Activated CD4-positive, CD25-positive, alpha-beta regulatory T cell treated with anti-CD3 and anti-CD28 coated beads, Interleukin-2, amount 50 U/mL, for 24 hours (primary cell): ENCODE data around the gene CCNY.
A peak's percentile ranks its signal among the peaks of the same experiment; 100 is the strongest.

Experiments used
- ATAC-seq, 2 donors: fragments of 150-1000 bp; cut with Tn5 transposase; one replicate each; pipeline ENCODE4 v1.10.0; 2021; ENCODE audit warnings: mild to moderate bottlenecking in 1 of 2, moderate library complexity in 1 of 2

Gene CCNY

DNA sequence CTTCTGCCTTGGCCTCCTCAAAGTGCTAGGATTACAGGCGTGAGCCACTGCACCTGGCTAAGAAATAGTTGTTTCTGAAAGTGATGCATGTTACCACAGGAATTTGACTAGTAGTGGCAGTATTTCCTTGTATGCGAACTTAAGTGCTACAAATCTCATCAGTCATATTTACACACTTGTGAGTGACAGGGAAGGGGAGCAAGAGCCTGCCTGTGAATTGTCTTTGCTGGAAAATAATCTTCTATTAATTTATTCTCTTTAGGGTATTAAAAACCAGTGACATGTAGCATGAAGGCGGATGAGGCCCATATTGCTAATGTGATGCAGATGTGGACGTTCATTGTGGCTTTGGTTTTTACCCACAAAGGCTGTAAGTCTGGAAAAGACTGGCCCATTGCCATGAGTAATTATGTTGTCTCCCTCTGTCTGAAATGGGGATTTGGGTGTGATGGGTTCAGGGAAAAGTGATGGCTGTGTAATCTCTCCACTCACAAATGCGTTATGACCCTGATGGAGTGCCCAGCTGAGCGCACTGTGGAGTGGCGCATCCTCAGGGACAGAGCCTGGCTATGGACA is 97.6 kb downstream of the CCNY start:
- no peak for ATAC-seq

DNA sequence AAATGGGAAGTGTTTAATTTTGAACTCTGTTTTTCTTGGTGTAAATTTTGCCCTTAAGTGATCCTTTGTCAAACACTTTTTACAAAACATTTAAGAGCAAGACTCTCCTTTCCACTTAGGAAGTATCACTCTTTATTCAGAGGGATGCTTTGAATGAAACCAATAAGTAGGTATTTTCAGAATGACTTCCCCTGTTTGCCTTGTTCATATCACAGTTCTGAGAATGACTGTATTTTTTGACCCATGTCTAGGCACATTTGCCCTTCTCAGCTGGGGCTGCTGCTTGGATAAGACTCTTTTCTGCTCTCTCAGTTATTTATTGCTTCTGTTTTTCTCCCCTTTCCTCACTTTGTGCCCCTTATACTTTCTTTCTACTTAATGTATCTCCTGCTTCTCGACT is 98.2 kb downstream of the CCNY start:
- ATAC-seq = no peak

DNA sequence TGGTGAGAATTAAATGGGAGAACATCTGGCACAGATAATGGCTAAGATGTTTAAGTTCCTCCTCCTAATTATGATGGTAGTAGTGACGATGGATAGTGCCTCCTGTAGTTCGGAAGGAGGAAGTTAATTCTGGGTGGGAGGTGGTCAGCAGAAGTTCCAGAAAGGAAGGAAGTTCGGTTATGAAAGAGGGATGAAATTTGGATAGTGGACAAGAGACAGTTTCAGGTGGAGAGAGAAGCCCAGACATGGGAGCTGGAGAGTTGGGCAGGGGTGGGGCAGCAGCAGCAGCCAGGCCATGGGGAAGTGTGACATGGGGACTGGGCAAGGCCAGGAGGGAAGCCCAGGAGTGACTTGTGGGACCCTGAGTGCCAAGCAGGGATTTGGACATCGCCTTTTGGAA is 99.5 kb downstream of the CCNY start:
- ATAC-seq = no peak

DNA sequence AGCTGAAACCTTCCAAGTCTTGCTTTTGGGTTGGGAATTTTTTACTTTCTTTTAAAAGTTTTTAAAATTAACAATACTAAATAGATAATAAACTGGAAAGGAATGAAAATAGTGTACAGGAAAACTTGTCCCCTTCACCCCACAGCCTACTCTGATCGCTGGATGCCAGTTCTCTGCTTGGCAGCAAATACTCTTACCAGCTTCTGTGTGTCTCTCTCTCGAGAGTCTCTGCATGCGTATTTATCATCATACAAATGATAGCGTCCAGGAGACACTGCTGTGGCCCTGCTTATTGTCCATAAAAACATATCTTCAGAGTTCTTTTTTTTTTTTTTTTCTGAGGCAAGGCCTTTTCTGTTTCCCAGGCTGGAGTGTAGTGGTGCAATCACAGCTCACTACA is 101.5 kb downstream of the CCNY start:
- no peak for ATAC-seq

DNA sequence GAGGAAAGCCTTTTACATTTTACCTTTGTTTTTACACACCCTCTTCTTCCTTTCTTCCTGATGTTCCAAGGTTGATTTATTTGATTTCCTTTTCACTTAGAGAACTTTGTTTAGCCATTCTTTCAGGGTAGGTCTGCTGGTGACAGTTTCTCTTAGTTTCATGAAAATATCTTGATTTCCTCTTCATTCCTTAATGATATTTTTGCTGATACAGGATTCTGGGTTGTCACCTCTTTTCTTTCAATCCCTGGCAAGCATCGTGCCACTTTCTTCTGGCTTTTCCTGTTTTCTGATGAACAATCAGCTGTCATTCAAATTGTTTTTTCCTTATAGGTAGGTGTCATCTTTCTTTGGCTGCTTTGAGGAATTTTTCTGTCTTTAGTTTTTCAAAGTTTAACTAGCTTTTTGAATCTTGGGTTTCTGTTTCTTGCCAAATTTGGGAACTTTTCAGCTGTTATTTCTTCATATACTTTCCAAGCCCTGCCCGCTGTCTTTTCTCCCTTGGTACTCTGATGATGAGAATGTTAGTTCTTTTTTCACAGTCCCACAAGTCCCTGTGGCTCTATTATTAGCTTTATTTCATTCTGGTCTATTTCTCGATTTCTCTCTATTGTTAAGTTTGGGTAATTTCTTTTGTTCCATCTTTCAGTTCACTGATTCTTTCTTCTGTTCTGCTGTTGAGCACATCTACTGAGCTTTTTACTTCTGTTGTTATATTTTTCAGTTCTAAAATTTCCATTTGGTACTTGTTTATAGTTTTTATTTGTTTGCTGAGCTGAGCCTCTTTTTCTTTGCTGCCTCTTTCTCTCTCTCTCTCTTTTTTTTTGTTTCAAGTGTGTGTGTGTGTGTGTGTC is 102.6 kb downstream of the CCNY start:
- ATAC-seq = no peak

DNA sequence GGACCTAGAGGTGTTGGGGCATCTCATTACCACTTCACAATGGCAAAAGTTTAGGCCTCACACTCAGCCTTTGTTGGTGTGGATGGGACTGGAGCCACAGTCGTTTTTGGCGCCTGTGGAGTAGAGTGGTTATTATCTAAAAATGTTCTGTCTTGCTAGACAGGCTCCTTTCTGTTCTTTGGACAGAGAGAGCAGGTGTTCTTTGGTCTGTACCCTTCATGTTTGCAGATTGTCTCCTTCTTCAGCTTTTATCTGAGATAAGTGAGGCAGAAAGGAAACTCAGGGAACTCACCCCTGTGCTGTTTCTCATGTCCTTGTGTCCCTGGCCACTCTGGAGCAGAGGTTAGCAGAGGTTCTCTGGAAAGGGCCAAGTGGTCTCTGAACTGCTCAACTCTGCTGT is 103.7 kb downstream of the CCNY start:
- no peak for ATAC-seq

DNA sequence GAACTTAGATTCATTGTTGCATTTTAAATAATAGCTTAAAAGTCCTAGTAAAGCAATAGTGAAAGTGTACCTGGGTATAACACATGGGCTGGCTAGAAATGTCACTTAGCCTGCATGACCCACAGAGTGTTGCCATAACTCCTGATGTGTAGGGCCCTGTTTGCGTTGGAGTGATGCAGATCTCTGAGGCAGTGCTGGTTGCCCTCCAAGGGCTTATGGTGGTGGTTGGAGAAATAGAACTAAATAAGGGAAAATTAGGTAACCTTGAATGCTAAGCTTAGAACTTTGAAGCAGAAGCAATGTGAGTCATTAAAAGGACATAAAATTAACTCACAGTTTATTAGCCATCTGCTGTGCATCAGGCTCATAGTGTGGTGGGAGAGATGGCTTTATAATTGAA is 105.7 kb downstream of the CCNY start:
- peak; percentile 20 to 42 for ATAC-seq

DNA sequence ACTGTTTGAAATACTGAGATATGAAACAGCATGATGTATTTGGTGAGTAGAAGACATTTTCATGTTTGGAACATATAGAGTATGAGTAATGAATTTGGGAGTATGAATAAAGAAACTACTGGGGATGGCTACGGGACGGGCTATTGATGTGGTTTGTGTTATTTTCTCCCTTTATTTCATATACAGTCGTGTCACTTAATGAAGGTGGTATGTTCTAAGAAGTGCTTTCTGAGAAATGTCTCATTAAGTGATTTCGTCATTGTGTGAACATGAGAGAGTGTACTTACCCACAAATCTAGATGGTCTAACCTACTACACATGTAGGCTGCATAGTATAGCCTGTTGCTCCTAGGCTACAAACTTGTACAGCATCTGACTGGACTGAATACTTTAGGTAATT is 106.3 kb downstream of the CCNY start:
- peak; percentile 87 to 92 for ATAC-seq

DNA sequence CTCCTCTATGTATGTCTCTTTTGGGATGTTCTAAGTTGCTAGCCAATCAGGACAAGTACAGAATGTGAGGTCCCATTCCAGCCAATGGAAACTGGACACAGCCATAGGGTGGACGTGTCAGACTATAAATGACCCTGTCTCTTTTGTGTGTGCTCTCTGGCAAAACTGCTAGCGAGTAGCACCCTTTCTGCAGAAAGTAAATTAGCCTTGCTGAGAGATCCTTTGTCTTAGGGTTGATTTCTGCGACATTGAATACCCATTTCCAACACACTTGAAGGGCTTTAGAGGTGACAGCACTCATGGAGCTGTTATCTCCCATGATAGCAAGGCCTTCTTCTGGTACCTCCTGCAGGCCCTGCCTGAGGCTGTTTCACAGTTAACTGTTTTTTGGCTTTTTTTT is 107.5 kb downstream of the CCNY start:
- no peak for ATAC-seq

DNA sequence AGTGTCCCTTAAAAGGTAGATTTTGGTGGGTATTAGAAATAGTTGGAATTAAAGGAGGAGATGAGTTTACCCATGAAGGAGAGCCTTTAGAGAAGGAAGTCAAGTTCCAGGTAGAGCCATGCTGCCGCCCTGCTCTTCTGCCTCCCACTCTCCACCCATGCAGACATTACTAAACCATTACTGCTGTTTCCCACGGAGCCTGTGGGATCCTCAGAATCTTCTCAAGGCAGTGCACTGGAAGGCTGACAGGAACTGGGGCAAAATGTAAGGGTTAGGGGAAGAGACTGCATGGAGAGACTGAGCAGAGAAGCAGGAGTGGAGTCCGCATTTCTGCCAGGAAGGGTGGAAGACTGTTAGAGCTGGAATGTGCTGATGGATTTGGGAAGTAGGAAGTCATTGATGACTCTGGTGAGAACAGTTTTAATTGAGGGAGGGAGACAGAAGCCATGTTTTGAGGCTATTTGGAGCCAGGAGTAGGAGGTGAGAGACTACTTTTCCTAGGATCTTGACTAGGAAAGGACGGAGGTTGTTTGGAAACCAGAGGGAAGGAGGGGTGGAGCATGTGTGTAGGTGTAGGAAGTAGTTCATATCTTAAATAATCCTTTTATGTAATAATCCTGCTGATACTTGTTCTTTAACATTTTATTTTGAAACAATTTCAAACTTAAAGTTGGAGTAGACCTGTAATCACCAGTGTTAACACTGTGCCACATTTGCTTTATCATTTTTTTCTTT is 109.0 kb downstream of the CCNY start:
- ATAC-seq = no peak

DNA sequence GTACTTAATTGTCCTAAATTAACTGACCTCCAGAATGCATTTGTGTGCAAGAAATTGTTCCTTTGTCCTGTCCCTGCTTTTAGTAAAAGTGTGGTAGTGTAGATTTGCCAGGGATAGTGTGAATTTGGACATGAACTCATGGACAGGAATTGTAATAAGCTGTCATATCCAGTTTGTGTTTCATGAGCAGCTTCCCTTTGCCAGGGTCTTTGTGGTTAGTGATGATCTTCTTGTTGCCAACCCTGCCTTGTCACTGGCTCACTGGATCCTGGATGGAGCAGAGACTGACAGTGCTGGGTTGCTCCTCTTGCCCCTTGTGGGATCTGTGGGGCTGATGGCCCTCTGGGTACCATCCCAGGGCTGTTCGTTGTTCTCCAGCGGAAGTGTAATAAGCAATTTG is 110.1 kb downstream of the CCNY start:
- ATAC-seq = no peak

DNA sequence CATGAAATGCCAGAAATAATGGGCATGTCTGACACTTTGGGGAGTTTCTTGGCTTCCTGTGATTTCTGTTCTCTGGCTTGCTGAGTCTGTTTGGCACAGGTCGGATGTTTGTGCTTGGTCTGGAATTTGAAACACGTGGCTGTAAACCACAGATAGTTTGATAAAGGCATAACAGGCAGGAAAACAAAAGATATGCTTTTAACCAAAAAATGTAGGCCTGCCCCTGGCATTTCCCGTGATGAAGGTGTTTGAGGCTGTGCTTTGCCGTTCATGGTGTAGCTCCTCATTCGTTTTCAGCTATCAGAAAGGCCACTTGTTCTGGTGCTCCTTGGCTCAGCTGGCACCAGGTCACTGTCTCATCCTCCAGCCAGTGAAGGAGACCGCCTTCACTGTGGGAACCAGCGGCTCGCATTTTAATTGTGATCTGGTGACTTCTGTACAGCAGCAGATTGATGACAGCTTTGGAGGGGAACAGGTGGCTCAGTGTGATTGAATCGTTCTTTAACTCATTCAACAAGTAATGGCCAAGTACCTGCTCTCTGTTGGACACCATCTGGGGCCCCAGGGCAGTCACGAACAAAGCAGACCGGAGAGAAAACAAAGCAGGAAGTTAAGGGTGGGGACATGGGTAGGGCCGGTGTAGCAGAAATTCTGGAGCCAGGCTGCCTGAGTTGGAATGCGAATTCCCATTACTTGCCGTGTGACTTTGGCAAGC is 111.5 kb downstream of the CCNY start:
- ATAC-seq = no peak

DNA sequence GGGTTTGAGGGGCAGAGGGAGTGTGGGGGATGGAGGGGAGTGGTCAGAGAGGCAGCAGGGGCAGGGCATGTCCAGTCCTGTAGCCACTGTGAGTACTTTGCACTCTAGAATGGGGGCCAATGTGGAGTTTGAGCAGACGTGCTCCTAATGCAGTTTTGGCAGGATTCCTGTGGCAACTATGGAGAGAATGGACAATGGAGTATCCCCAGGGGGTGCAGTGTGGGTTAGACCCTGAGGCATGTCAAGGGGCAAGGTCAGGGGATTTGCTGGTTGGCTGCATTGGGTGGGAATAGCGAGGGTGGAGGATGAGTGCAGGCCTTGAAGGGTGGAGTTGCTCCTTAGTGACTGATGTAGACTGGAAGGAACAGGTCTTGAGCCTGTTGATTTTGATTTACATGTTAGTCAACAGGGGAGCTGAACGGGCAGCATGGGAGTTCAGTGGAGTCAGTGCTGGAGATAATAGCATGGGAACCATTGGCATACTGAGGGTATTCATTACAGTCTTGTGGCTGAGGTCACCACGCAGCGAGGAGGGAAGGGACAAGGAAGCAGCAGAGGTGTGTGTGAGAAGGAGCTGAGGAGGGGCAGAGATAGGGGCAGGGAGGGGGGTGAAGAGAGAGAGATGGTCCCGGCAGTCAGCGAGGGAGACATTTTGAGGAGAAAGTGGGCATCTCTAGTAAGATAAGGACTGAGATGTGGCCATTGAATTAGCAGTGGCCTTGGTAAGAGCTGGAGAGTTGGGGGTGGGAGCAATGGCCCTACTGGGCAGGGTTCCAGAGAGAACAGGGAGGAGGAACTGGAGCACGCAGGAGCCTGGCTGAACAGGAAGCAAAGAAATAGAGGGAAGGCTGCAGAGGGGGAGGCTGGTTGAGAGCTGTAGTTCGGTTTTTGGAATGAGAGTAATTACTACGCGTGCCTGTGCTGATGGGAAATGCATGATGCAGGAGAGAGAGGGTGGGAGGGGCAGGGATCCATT is 112.7 kb downstream of the CCNY start:
- ATAC-seq = no peak

DNA sequence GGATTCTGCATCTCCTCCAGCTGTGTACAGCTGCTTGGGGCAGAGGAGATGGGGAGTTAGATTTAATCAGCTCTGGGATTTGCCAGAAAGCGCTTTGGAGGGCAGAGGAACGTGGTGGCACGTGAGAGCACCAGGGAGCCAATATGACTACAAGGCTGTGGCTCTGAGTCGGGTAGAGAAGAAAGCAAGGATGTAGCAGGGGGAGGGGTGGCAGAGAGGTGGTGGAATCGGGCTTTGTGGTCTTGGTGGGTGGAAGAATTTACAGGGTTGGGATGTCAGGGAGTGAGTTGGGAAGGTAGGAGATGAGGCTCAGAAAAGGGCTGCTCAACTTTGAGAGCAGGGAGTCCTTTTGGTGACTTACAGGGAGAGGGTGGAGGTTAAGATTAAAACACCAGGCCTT is 113.6 kb downstream of the CCNY start:
- ATAC-seq = no peak

DNA sequence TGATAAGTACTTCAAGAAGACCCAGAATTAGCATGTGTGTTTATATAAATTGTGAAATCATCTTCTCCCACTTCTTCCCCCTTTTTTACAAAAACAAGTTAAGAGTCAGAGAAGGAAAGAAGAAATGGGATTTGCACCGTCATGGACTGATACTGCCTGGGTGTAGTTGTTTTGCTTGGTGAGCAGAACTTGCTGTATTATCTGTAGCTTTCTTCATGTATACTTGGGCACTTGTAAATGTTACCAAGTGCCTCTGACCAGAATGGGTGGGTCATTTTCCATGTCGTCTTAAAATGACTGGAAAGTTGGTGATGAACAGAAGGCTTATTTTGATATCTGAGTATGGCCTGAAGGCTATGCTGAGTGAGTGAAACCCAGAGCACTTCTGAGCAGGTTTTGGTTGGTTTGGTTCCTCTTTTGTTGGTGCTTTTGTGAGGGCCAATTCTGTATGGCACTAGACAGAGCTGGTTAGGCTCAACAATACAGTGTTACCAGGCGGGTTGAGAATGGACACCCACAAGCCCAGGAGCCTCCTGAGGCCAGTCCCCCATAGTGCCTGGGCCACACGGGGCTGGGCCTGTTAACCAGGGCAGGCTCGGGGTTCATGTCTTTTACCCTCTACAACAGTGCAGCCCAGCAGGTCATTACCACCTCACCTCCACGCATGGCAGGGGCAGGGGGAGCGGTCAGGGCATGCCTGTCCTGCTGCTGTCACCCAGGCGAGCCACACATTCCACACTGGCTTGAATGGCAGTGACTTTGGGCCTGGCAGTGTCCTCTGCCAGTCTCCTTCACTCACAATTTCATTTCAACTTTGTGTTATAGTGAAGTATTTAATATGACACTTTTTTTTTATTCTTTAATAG is 115.1 kb downstream of the CCNY start:
- ATAC-seq = peak in 1 of 2 donors; percentile 54

DNA sequence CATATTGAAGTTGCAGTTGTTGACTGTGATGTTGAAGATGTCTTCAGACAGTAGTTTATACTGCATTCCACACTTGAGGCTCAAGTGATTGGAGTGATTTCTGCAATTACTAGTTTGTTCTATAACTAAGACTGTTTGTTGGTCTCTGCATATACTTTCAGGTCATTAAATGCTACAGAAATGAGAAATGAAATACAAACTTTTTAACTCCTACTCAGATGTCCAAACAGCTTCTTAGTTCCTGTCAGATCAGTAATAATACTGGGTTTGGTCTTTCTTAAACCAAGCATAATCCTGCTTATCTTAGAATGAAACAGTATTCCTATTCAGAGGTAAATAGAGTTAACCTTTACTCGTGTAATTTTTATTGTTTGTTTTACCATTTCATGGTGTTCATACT is 115.9 kb downstream of the CCNY start:
- ATAC-seq = no peak

DNA sequence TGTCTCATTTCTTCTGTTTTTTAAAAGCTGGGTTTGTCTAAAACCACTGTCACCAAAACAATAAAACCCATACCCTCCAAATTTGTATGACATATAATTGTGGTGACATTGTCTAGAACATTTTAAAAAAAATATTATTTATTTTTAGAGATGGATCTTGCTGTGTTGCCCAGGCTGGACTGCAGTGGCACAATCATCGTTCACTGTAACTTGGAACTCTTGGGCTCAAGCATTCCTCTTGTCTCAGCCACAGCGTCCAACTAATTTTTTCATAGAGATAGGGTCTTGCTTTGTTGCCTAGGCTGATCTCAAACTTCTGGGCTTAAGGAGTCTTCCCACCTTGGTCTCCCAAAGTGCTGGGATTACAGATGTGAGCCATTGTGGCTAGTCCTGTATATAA is 116.5 kb downstream of the CCNY start:
- no peak for ATAC-seq

DNA sequence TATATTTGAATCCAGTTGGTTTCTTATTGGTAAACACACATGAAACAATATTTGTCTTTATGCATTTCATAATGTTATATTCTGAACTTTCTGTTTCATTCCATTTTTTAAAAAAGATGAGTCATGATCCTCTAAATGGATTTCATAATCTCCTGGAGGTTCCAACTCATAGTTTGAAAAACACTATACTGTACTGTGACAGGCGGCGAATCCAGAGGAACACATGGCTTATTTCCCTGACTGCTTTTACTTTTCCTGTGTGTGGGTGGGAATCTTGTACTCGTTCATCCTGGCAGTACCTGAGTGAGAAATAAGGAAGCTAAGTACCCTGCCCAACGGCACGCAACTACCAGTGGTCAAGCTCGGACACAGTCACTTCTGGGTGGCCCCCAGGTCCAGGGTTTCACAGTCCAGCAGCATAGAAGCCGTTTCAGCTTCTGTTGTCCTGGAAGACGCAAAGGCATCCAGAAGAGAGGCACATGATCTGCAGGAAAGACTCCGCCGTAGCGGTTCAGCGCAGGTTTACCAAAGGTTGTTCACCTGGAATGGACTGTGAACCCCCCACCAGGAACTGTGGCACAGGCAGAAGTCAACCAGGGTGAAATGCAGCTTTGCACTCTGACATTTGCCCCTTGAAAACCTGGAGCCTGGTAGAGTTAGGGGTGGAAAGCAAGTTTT is 117.7 kb downstream of the CCNY start:
- peak in 1 of 2 donors; percentile 21 for ATAC-seq

DNA sequence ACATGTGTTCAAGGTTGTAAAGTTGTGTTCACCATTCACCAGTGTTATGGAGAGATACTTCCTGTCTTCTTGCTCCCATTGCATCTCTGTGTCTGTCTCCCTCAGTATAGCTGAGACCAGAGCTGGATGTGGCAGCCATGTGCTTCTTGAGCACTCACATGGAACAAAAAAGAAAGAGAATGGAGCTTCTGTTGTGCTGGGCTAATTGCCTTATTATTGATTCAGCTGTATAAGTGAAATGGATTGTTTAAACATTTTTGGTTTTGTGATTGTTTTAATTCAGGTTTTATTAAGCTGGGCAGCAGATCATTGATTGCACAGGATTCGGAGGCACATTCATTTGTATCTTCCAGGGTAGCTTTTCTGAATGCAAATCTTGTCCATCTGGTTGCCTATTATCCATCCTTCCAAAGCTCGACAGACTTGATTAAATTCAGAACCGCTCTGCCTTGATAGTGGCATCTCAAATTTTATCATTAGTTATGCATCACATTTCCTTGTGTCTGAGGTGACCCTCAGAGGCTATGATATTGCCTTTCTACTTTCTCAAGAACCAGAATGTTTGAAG is 119.9 kb downstream of the CCNY start:
- ATAC-seq = no peak

DNA sequence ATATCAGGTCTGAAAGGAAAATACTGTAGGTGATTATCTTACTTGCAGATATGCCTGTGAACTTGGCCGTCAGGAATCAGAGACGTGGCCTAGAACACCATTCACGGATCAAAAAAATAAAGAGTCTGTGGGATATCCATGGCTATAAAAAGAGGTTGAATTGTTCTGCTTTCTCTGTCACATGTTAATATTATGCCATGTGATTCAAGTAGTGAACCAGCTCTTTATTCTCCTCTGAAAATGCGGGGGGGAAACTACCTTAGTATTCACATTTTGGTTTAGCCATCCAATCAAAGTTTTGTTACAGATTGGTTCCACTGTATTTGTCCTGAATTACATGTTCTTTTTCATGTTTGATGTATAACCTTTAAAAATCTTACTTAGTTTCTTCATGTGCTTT is 120.5 kb downstream of the CCNY start:
- no peak for ATAC-seq
